IMR-90 (cell line): Measurements from ENCODE around the gene FAM13B.

Experiments used
- CEBPB ChIP-seq: IDR thresholded peaks from 2 replicates; pipeline ENCODE4 v1.6.1; 2012; ENCODE audit warnings: low read depth, low read length, improper control_type of control experiment
- CTCF ChIP-seq: conservative IDR thresholded peaks from 2 replicates; pipeline ENCODE4 v1.5.1; 2012; ENCODE audit warnings: mild to moderate bottlenecking, low read depth, low read length, improper control_type of control experiment
- ELK1 ChIP-seq: fragments of 150-350 bp; IDR thresholded peaks from 2 replicates; pipeline ENCODE4 v1.6.1; 2016; ENCODE audit warnings: low read depth, mild to moderate bottlenecking, low read length, moderate library complexity, borderline replicate concordance
- FOS ChIP-seq: fragments of 150-350 bp; IDR thresholded peaks from 2 replicates; pipeline ENCODE4 v1.6.1; 2016; ENCODE audit warnings: low read depth, low read length
- MAFK ChIP-seq: IDR thresholded peaks from 2 replicates; pipeline ENCODE4 v1.6.1; 2012; ENCODE audit warnings: low read depth, low read length, improper control_type of control experiment
- MAZ ChIP-seq: IDR thresholded peaks from 2 replicates; pipeline ENCODE4 v1.6.1; 2012; ENCODE audit warnings: low read depth, mild to moderate bottlenecking, low read length, improper control_type of control experiment, moderate library complexity, borderline replicate concordance
- MXI1 ChIP-seq: IDR thresholded peaks from 2 replicates; pipeline ENCODE4 v1.6.1; 2012; ENCODE audit warnings: low read depth, mild to moderate bottlenecking, low read length, moderate library complexity, borderline replicate concordance
- NFE2L2 ChIP-seq: fragments of 150-350 bp; IDR thresholded peaks from 2 replicates; pipeline ENCODE4 v1.6.1; 2016; ENCODE audit warnings: low read depth, mild to moderate bottlenecking, low read length
- POLR2A ChIP-seq: IDR thresholded peaks from 2 replicates; pipeline ENCODE4 v1.6.1; 2012; ENCODE audit warnings: mild to moderate bottlenecking, low read depth, low read length
- RAD21 ChIP-seq: IDR thresholded peaks from 2 replicates; pipeline ENCODE4 v1.6.1; 2012; ENCODE audit warnings: low read length, improper control_type of control experiment
- RCOR1 ChIP-seq: IDR thresholded peaks from 2 replicates; pipeline ENCODE4 v1.6.1; 2012; ENCODE audit warnings: mild to moderate bottlenecking, low read length, improper control_type of control experiment; ENCODE audit not compliant: insufficient replicate concordance
- RFX5 ChIP-seq: IDR thresholded peaks from 2 replicates; pipeline ENCODE4 v1.8.0; 2012; ENCODE audit warnings: low read depth, mild to moderate bottlenecking, low read length, moderate library complexity
- SMC3 ChIP-seq: fragments of 150-350 bp; IDR thresholded peaks from 2 replicates; pipeline ENCODE4 v1.6.1; 2016; ENCODE audit warnings: low read depth, mild to moderate bottlenecking, antibody characterized with exemption, low read length, moderate library complexity
- USF2 ChIP-seq: fragments of 150-350 bp; IDR thresholded peaks from 2 replicates; pipeline ENCODE4 v1.6.1; 2017; ENCODE audit warnings: mild to moderate bottlenecking, antibody characterized with exemption, low read length, low read depth

GRCh38 chr5:138011991-138012390 lies 20.9 kb downstream of the FAM13B start:
- TF ChIP-seq CTCF (no peak), POLR2A (no peak), RAD21 (no peak), CEBPB (no peak), SMC3 (no peak), NFE2L2 (no peak), USF2 (no peak), MAZ (no peak), RFX5 (no peak), ELK1 (no peak), MXI1 (no peak), MAFK (no peak), RCOR1 (no peak), FOS (no peak)
